Prostate gland (tissue), 2 donors: ENCODE data around the gene RAB37. TPM values are rescaled to one million over a fixed set of nuclear protein-coding genes. Genes with fewer than 3 reads are reported as not detected.

Source experiments
- DNase-seq: peaks from one replicate; pipeline ENCODE4 v3.0.0-alpha.2; 2019; ENCODE audit warnings: low spot score
- H3K27ac ChIP-seq, 2 donors: fragments of 200-600 bp; sonication (generic); 2 replicates each; pipeline ENCODE4 v1.5.1; 2017 to 2019
- H3K27me3 ChIP-seq: fragments of 200-600 bp; sonication (generic); replicated peaks from 2 replicates; pipeline ENCODE4 v1.5.1; 2019; ENCODE audit not compliant: insufficient read depth
- H3K36me3 ChIP-seq, 2 donors: fragments of 200-600 bp; sonication (generic); 1 replicate in 1 of 2; 2 replicates in 1 of 2; pipeline versions ENCODE4 v1.5.1 to v1.8.1; 2017 to 2019
- H3K4me1 ChIP-seq: fragments of 200-600 bp; sonication (generic); replicated peaks from 2 replicates; pipeline ENCODE4 v1.5.1; 2019
- H3K4me3 ChIP-seq, 2 donors: fragments of 200-600 bp; sonication (generic); 2 replicates each; pipeline ENCODE4 v1.5.1; 2017 to 2019
- H3K9me3 ChIP-seq: fragments of 200-600 bp; sonication (generic); 2 replicates; pipeline ENCODE4 v1.5.1; 2017
- POLR2A ChIP-seq: fragments of 450-650 bp; IDR thresholded peaks from one replicate; pipeline ENCODE4 v1.6.1; 2016; ENCODE audit warnings: antibody characterized with exemption, mild to moderate bottlenecking
- POLR2AphosphoS5 ChIP-seq: sonication (generic); formaldehyde crosslinking; IDR thresholded peaks from one replicate; pipeline ENCODE4 v1.6.1; 2017; ENCODE audit warnings: antibody characterized with exemption
- WGBS: methylation state at CpG from one replicate; pipeline ENCODE4 v1.1.5; 2018; 5-methylcytosine and 5-hydroxymethylcytosine counted together
- intact Hi-C: fragments of 100-400 bp; cut with DNase I; formaldehyde crosslinking; loops from one replicate; pipeline ENCODE4 v1.14.2; 2022
- total RNA-seq, 2 donors: library from RNA; depleted of rRNA; stranded (reverse); fragments of >200 nt; gene quantifications; one replicate each; pipeline ENCODE4 v1.1.0, GENCODE V29; 2016
- TF ChIP-seq, protein P1 (sequence below), 4 experiments: fragments of 200-600 bp in 2 of 4; fragments of 450-650 bp in 2 of 4; sonication (generic) in 2 of 4; IDR thresholded peaks; 1 replicate in 3 of 4; 2 replicates in 1 of 4; pipeline ENCODE4 v1.5.1; 2016 to 2019; ENCODE audit warnings: antibody characterized with exemption in 4 of 4, mild to moderate bottlenecking in 2 of 4, moderate library complexity in 2 of 4

RAB37 gene
- total RNA-seq, 2 donors from 2014 or later = 1.6 to 2.2 TPM

GRCh38 chr17:74777901-74778515, 41.0 kb downstream of the RAB37 start:
- DNase-seq = no peak
- TF ChIP-seq POLR2AphosphoS5 = no peak
- TF ChIP-seq POLR2A = no peak
- TF ChIP-seq, protein P1, sequence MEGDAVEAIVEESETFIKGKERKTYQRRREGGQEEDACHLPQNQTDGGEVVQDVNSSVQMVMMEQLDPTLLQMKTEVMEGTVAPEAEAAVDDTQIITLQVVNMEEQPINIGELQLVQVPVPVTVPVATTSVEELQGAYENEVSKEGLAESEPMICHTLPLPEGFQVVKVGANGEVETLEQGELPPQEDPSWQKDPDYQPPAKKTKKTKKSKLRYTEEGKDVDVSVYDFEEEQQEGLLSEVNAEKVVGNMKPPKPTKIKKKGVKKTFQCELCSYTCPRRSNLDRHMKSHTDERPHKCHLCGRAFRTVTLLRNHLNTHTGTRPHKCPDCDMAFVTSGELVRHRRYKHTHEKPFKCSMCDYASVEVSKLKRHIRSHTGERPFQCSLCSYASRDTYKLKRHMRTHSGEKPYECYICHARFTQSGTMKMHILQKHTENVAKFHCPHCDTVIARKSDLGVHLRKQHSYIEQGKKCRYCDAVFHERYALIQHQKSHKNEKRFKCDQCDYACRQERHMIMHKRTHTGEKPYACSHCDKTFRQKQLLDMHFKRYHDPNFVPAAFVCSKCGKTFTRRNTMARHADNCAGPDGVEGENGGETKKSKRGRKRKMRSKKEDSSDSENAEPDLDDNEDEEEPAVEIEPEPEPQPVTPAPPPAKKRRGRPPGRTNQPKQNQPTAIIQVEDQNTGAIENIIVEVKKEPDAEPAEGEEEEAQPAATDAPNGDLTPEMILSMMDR (IDR thresholded peaks at IDR 0.05) = no peak
- 84% methylated on average over 6 of the region's 6 CpGs for WGBS
- Histone ChIP-seq H3K27ac (no peak overlapping the region), H3K27me3 (no peaks in the 10 kb centered on the region), H3K36me3 (peaks cover 0 to 5% of the 10 kb centered on the region in 2 donors), H3K4me3 (no peak overlapping the region), H3K9me3 (no peaks in the 10 kb centered on the region), H3K4me1 (peaks cover 9% of the 10 kb centered on the region)
- intact Hi-C loops = no loop called here

DNA sequence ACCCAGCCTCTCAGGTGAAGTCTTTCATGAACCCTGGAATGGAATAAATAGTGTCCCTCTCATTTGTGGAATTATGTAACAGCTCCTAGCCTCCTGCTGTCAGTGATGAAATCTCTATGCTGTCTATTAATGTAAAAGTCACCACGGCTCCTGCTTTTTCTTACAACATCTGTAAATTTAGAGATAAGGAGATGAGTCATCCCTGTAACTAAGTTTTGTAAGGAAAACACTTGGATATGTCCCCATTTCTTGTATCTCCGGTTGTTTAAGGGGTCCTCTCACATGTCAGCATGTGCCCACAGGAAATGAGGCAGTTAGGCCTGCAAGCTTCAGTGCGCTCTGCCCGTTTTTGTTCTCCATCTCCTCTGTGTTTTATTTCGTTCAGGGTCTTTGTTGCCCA, 41.9 kb downstream of the RAB37 start:
- Histone ChIP-seq H3K9me3 (no peaks in the 10 kb centered on the region), H3K4me3 (no peak overlapping the region), H3K4me1 (peaks cover 9% of the 10 kb centered on the region), H3K27me3 (no peaks in the 10 kb centered on the region), H3K27ac (no peak overlapping the region), H3K36me3 (peaks cover 0 to 4% of the 10 kb centered on the region in 2 donors)
- 60% methylated on average over 5 of the region's 5 CpGs for WGBS
- intact Hi-C loops = no loop called here
- TF ChIP-seq POLR2A = no peak
- TF ChIP-seq, protein P1 (IDR thresholded peaks at IDR 0.05) = no peak
- no peak for DNase-seq

GRCh38 chr17:74779501-74779900, 42.4 kb downstream of the RAB37 start:
- Histone ChIP-seq H3K27ac (no peak overlapping the region), H3K4me1 (peaks cover 9% of the 10 kb centered on the region), H3K36me3 (peaks cover 0 to 4% of the 10 kb centered on the region in 2 donors), H3K9me3 (no peaks in the 10 kb centered on the region), H3K4me3 (no peak overlapping the region), H3K27me3 (no peaks in the 10 kb centered on the region)
- intact Hi-C loops = no loop called here
- TF ChIP-seq, protein P1 (IDR thresholded peaks at IDR 0.05) = no peak
- TF ChIP-seq POLR2AphosphoS5 (no peak), POLR2A (no peak)
- WGBS = 87% methylated on average over 8 of the region's 8 CpGs
- DNase-seq = no peak

DNA sequence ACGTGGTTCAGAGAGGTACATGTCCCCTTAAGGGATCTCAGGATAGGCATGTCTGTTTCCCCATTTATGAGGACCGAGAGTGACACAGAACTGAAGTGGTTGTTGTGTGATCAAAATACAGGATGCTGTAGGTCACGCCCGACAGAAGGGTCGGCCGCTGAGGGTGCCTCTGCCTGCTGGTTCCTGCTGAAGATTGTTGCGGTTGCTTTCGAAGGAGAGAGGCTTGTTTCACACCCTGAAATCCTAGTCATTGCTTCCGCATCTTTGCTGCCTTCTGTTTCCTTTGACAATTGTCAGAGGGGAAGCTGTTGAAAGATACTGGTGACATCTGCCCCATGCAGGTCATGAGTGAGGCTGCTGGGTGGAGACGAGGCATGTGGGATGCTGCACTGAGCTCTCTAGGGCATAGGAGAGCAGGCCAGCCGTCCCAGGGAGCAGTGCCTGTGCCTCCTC, 42.9 kb downstream of the RAB37 start:
- no peak overlapping the region for H3K4me3 ChIP-seq
- no peaks in the 10 kb centered on the region for H3K27me3 ChIP-seq
- peaks cover 5% of the 10 kb centered on the region for H3K4me1 ChIP-seq
- DNase-seq = no peak
- no peaks in the 10 kb centered on the region for H3K9me3 ChIP-seq
- H3K36me3 ChIP-seq = peaks cover 0 to 4% of the 10 kb centered on the region in 2 donors
- TF ChIP-seq POLR2AphosphoS5 = no peak
- TF ChIP-seq POLR2A = no peak
- TF ChIP-seq, protein P1 (IDR thresholded peaks at IDR 0.05) = no peak
- intact Hi-C loops = no loop called here
- 78% methylated on average over 11 of the region's 11 CpGs for WGBS
- no peak overlapping the region for H3K27ac ChIP-seq
